ENCODE results near the gene IL1R1.

The IL1R1 gene

GRCh38 chr2:102209474-102209873 lies 66.9 kb downstream of the IL1R1 start:
- no peak for DNase-seq

GRCh38 chr2:102217032-102217431 lies 74.5 kb downstream of the IL1R1 start:
- DNase-seq, result no peak

GRCh38 chr2:102224824-102225739 lies 82.5 kb downstream of the IL1R1 start:
- DNase-seq, result no peak

GRCh38 chr2:102226171-102226570 lies 83.6 kb downstream of the IL1R1 start:
- DNase-seq, result no peak

GRCh38 chr2:102226612-102227391 lies 84.3 kb downstream of the IL1R1 start:
- no peak for DNase-seq

GRCh38 chr2:102229141-102229769 lies 86.7 kb downstream of the IL1R1 start:
- no peak for DNase-seq
